Measurements from ENCODE around the gene EXD3. TPM values are rescaled to one million over a fixed set of nuclear protein-coding genes. Genes with fewer than 3 reads are reported as not detected.

Gene EXD3
- total RNA-seq, 2 donors from 2014 or later = 7.9 to 14.8 TPM

DNA sequence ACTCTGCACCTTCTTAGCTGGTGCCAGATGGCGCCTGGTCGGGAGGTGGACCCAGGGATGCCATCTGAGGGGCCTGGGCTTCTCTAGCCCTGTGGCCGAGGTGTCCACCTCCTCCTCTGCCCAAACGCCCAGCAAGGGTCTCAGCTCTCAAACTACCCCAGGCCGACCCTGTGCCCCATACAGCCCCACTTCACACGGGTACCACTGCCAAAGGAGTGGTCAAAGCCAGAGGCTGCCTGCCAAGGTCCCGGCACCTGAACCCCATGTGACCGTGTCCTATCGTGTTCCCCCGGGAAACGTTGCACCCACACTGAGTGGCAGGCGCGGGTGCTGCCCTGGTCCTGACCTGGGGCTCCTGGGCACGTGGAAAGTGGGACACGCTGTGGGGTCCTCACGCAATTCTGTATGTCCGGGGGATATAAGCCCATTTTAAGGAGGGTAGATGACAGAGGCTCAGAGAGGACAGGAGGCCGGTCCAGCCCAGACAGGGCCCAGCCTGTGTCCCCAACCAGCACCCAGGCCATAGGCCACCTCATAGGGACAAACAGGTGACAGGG lies 16.3 kb upstream of the EXD3 start:
- no peaks in the 10 kb centered on the region for H3K9me3 Mint-ChIP-seq
- ATAC-seq (no peak), DNase-seq (ENCODE audit: low spot score in 2 of 2) (no peak)
- no peak overlapping the region for H3K27ac Mint-ChIP-seq
- H3K36me3 Mint-ChIP-seq = peaks cover 0 to 5% of the 10 kb centered on the region in 2 donors

DNA sequence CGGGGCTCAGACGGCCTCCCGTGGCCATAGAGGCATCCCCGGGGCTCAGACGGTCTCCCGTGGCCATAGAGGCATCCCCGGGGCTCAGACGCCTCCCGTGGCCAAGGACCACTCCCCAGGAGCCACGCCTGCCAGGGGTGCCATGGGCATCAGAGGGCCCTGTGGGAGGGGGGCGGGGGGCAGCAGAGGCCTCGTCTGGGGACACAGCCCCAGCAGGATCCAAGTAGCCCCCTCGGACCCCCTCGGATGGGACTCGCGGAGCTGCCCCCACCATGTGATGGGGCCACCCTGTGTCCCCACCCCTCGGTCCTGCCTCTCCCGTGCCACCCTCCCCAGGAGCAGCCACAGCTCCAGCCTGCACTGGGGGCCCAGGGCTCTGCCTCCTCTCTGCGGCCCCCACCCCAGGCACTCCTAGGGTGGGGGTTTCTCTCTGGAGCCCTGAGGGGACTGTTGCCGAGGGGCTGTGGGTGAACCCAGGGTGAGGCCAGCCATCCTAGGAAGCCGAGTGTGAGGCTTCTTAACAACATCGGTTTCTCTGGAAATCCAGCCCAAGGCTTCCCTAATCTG lies 15.7 kb upstream of the EXD3 start:
- peaks cover 0 to 5% of the 10 kb centered on the region in 2 donors for H3K36me3 Mint-ChIP-seq
- H3K27ac Mint-ChIP-seq = no peak overlapping the region
- no peak for DNase-seq (ENCODE audit: low spot score in 2 of 2)
- no peak for ATAC-seq
- H3K9me3 Mint-ChIP-seq = no peaks in the 10 kb centered on the region

DNA sequence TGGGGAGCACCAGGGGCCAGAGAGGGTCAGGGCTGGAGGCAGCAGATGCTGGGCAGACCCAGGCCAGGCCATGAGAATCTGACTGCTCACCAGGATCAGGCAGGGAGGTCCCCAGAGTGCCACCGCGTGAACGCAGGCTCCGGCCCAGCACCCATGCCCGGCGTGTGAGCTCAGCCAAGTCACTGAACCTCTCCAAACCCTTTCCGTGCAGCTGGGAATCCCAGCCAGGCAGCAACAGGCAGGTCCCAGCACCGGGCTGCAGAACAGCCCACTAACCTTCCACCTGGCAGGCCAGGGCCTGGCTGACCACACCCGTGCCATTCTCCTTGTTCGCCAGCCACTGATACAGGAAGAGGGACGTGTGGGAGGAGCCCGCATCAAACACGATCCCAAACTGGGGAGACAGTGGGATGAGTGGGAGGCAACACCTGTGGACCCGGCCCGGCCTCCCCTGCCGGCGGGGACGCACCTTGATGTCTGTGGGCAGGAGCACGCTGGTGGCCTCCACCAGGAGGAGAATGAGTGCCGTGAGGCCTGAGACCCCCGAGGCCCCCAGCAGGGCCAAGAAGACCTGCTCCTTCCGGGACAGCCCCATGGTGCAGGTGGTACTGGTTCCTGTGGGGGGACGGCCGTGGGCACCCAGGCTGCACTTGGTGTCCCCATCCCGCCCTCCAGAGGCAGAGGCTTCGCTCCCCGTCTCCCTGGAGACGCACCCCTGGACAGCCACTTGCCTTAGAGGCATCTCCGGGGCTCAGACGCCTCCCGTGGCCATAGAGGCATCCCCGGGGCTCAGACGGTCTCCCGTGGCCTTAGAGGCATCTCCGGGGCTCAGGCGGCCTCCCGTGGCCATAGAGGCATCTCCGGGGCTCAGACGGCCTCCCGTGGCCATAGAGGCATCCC lies 15.0 kb upstream of the EXD3 start:
- Mint-ChIP-seq H3K36me3 (peaks cover 0 to 5% of the 10 kb centered on the region in 2 donors), H3K27ac (no peak overlapping the region), H3K9me3 (no peaks in the 10 kb centered on the region)
- DNase-seq (ENCODE audit: low spot score in 2 of 2) = no peak
- ATAC-seq = no peak

DNA sequence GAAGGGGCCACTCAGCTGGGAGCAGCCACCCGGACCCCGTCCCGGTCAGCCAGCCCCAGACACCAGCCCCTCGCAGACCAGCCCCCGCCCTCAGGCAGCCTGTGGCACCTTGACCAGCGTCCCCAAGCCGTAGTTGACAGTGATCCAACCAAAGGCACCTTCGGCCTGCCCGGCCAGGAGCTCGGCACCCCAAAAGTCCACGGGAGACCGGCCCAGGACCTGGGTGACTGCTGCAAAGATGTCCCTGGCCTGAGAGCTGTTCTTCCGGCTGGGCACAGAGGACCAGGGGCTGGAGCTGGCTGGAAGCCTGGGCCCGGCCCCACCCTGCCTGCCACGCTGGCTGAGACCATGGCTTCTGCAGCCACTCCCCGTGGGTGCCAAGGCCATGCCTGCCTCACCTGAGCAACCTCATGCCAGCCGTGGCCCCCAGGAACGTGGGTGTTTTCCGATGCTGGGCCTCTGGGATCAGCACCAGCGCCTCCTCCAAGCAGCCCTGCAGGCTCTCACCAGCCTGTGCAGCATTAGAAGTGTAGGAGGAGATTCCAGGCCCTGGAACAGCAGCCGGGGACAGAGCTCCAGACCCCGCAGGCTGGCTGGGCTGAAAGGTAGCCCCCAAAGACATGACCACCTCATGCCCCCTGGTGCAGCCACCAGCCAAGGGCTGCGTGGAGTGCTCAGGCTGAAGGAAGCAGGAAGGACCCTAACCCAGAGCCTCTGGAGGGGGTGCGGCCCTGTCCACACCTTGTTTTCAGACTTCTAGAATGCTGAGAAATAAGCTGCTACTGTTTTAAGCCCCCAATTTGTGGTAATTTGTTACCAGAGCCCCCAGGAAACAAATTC lies 14.0 kb upstream of the EXD3 start:
- Mint-ChIP-seq H3K9me3 (no peaks in the 10 kb centered on the region), H3K27ac (no peak overlapping the region), H3K36me3 (peaks cover 0 to 3% of the 10 kb centered on the region in 2 donors)
- DNase-seq (ENCODE audit: low spot score in 2 of 2) = no peak
- ATAC-seq = no peak

DNA sequence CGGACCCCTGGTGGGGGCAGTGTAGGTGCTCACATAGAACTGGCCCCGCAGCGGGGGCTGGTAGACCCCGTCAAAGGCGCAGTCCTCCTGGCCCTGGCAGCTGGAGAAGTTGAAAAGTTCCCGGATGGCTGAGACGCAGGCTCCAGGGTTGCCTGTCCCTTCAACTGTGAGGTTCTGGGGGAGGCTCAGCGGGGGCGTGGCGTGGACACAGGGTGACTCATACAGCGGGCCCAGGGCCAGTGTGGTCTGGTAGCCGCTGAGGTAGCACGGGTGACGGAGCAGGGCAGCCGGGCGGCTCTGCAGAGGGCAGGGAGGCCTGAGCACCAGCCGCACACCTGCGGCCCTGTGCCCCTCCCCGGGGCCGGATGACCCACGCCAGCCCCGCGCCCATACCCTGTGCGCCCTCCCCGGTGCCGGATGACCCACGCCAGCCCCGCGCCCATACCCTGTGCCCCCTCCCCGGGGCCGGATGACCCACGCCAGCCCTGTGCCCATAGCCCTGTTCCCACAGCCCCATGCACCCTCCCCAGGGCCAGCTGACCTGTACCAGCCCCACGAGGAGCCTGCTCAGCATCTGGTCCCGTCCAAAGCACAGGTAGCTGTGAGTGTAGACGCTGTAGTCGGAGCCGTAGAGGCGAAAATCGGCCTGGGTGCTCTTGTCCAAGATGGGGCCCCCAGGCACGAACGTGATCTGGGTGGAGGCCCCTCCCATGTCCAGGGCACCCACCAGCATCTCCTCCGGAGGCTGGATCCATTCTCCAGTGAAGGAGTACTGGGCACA lies 13.2 kb upstream of the EXD3 start:
- ATAC-seq (peak in 1 of 2 donors; percentile 18), DNase-seq (ENCODE audit: low spot score in 2 of 2) (no peak)
- no peak overlapping the region for H3K27ac Mint-ChIP-seq
- no peaks in the 10 kb centered on the region for H3K9me3 Mint-ChIP-seq
- no peaks in the 10 kb centered on the region for H3K36me3 Mint-ChIP-seq

DNA sequence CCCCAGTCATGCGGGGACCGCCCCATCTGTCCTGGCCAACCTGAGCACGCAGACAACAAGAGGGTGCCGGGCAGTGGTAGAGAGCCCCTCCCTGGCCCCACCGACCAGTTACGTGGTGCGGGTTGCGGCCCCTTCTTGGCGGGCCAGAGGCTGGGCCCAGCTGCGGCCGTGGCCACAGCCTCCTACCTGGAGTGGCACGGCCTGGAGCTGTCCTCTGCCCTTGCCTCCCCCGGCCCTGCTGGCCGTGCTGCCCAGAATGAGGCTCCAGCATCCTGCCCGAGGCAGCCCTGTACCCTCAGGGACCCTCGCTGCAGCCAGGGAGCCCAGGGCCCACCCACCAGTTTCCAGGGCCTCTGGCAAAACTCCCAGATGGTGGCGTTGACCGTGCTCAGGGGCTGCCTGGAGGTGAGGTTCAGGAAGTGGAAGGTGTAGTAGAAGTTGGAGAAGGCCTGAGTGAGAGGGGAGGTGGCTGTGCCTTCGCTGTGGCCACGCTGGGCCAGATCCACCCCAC lies 12.5 kb upstream of the EXD3 start:
- H3K9me3 Mint-ChIP-seq = no peaks in the 10 kb centered on the region
- no peaks in the 10 kb centered on the region for H3K36me3 Mint-ChIP-seq
- no peak overlapping the region for H3K27ac Mint-ChIP-seq
- ATAC-seq (peak in 1 of 2 donors; percentile 5), DNase-seq (ENCODE audit: low spot score in 2 of 2) (no peak)

DNA sequence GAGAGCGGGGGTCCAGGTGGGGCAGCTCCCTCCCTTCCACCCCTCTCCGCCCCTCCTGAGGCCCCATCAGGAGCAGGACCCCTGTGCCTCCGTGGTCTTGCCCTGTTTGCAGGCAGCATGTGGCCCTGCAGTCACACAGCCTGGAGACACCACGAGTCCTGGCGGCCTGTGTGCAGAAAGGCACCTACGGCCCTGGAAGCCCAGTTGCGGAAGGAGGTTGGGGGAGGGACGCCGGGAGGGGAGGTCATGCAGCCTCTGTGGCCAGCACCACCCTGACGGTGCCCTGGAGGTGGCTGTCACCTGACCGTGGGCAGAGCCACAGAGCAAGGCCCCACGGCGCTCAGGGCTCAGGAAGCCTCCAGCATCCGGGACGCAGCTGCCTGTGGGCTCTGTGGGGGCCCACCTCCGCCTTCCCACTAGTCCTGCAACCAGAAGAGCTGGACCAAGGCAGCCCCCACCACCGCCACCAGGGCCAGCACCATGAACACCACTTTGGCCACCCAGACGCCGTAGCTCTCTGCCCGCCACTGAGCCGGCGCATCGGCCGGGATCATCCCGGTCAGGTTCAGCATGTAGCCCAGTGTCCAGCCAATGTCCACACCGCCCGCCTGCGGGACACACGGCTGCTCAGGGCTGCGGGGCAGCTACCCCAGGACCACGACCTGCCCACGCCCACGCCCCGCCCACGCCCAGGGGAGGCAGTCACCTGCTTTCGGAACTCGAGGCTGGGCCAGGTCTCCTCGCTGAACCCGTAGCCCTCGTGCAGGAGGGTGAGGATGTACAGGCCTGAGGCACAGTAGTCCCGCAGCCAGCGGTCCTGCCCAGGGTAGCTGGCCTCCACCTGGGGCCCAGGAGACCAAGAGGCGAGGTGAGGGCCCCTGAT lies 11.8 kb upstream of the EXD3 start:
- DNase-seq (ENCODE audit: low spot score in 2 of 2) = no peak
- Mint-ChIP-seq H3K36me3 (no peaks in the 10 kb centered on the region), H3K27ac (no peak overlapping the region), H3K9me3 (no peaks in the 10 kb centered on the region)
- no peak for ATAC-seq

DNA sequence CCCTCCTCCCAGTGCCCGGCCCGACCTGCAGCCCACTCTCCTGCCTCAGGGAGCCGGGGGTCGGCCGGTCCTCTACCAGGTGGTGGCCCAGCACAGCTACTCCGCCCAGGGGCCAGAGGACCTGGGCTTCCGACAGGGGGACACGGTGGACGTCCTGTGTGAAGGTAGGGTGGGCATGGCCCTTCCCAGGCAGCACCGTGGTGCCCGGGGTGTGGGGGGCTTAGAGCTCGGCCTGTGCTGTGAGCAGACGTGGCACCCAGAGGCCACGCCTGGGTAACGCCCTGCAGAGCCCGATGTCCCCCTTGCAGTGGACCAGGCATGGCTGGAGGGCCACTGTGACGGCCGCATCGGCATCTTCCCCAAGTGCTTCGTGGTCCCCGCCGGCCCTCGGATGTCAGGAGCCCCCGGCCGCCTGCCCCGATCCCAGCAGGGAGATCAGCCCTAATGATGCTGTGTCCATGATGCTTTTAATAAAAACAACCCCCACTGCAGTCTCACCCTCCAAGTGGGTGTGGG lies 11.0 kb upstream of the EXD3 start:
- H3K27ac Mint-ChIP-seq = no peak overlapping the region
- DNase-seq (ENCODE audit: low spot score in 2 of 2) (no peak), ATAC-seq (no peak)
- H3K36me3 Mint-ChIP-seq = no peaks in the 10 kb centered on the region
- no peaks in the 10 kb centered on the region for H3K9me3 Mint-ChIP-seq

DNA sequence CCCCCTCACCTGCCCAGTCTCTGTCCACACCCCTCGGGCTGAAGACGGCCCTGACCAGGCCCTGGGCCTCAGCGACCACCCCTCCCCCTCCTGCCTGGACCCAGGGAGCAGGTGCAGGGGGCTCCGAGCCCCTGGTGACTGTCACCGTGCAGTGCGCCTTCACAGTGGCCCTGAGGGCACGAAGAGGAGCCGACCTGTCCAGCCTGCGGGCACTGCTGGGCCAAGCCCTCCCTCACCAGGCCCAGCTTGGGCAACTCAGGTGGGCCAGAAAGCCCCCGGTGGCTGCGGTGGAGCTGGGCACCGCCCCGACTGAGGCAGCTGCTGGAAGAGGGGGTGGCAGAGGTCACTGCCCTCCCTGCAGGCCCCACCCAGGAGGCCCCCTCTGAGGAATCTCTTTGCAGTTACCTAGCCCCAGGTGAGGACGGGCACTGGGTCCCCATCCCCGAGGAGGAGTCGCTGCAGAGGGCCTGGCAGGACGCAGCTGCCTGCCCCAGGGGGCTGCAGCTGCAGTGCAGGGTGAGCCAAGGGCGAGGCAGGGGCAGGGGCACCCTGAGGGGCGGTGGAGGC lies 10.5 kb upstream of the EXD3 start:
- Mint-ChIP-seq H3K36me3 (no peaks in the 10 kb centered on the region), H3K27ac (no peak overlapping the region), H3K9me3 (no peaks in the 10 kb centered on the region)
- ATAC-seq (no peak), DNase-seq (ENCODE audit: low spot score in 2 of 2) (no peak)

DNA sequence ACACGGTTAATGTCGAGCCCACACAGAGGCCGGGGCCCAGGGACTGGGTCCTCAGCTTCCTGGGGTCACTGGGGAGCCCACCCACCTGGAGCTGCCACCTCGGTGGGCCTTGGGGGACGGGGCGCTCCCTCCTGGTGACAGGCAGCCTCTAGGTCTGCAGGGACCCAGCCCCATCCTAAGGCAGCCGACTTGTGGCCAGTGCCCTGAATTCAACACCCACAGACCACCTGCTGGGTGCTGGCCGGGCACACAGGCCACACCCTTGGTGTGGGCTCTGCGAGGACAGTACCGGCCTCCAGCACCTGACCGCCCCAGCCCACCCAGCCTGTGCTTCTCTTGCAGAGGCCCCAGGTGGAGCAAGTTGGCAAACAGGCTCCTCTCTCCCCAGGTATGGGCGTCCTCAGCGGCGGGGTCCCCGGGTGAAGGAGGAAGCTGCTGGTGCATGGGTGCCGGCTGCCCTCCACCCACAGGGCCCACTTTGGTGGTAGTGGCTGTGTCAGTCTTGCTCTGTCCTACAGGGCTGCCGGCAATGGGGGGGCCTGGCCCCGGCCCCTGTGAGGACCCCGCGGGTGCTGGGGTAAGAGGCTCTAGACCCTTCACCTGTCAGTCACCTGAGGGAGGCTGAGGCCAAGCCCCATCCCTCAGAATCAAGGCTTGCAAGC lies 9.9 kb upstream of the EXD3 start:
- ATAC-seq (no peak), DNase-seq (ENCODE audit: low spot score in 2 of 2) (no peak)
- H3K36me3 Mint-ChIP-seq = no peaks in the 10 kb centered on the region
- no peaks in the 10 kb centered on the region for H3K9me3 Mint-ChIP-seq
- H3K27ac Mint-ChIP-seq = no peak overlapping the region

DNA sequence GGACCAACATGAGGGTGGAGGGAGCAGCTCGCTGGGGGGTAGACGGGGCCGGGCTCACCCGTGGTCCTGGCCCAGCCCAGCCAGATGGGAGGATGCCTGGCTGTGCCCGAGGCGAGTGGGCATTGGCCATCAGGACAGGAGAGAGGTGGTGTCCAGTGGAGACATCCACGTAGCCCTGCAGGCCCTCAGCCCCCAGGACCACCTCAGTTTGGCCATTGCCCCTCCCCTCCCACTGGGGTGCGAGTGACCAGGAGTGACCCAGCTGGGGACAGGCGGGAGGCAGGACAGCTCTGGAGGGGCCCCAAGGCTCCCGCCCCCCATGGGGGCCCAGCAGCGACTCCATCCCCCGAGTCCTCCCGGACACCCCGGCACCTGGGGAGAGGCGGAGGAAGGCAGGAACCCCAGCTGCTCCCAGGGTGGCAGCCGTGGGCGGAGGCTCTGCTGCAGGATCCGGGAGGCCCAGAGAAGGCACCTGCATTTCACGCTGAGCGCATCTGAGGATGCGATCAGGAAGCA lies 8.5 kb upstream of the EXD3 start:
- ATAC-seq (no peak), DNase-seq (ENCODE audit: low spot score in 2 of 2) (no peak)
- Mint-ChIP-seq H3K27ac (no peak overlapping the region), H3K9me3 (no peaks in the 10 kb centered on the region), H3K36me3 (no peaks in the 10 kb centered on the region)

DNA sequence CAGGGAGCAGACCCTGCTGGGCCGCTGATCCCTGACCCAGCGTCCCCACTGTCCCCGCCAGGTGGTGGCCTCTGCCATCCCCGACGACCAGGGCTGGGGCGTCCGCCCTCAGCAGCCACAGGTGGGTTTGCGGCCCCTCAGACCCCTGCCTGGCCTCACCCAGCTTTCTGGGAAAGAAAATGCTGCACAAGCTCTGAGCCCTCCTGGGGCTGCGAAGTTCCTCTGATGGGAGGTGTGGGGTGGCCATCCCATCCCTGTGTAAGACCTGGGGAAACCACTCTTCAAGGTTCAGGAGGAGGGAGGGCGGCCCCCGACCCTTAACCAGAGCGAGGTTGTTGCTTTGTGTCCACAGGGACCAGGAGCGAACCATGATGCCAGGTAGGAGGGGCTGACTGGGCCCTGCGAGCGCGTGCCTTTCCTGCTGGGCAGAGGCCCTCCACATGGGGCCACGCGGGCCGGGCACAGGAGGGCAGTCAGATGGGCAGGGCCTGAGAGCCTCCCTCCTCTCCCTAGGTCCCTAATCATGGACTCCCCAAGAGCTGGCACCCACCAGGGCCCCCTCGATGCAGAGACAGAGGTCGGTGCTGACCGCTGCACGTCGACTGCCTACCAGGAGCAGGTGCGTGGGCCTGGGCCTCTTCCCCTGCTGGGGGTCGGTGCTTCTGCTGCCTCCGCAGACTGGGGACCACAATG lies 7.9 kb upstream of the EXD3 start:
- Mint-ChIP-seq H3K36me3 (no peaks in the 10 kb centered on the region), H3K9me3 (no peaks in the 10 kb centered on the region), H3K27ac (no peak overlapping the region)
- DNase-seq (ENCODE audit: low spot score in 2 of 2) = no peak
- ATAC-seq = no peak

DNA sequence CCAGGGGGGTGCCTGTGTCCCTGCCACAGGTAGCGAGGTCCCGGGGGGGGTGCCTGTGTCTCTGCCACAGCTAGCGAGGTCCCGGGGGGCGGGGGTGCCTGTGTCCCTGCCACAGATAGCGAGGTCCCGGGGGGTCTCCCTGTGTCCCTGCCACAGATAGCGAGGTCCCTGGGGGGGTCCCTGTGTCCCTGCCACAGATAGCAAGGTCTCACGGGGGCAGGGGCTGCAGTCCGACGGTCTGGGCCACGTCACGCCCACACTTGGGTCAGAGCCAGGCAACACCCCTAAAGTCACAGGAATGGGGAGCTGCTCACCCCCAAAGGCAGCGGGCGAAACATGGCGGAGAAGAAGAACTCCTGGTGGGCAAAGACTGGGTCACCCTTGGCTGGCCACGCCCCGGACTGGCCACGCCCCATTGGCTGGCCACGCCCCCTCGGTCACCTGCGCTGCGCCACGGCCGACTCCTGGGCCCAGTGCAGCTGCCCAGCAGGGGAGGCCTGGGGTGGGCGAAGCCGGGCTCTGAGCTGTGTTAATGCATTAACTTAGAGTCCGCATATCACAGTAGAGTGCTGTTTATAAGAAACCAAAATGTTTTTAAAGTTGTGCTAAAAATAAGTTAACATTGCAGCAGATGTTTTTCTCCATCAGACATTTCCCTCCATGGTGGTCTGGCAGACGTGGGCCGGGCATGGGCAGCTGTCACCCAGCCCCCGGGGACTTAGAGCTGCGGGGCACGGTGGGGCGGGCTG lies 7.2 kb upstream of the EXD3 start:
- Mint-ChIP-seq H3K27ac (no peak overlapping the region), H3K36me3 (no peaks in the 10 kb centered on the region), H3K9me3 (no peaks in the 10 kb centered on the region)
- no peak for DNase-seq (ENCODE audit: low spot score in 2 of 2)
- no peak for ATAC-seq

All from activated naive CD4-positive, alpha-beta T cell treated with anti-CD3 and anti-CD28 coated beads, Interleukin-2, amount 50 U/mL, for 72 hours (primary cell).